ENCODE results near the gene TSPAN18.

GRCh38 chr11:44839458-44840084 lies 112.8 kb downstream of the TSPAN18 start:
- TF ChIP-seq, protein P1, sequence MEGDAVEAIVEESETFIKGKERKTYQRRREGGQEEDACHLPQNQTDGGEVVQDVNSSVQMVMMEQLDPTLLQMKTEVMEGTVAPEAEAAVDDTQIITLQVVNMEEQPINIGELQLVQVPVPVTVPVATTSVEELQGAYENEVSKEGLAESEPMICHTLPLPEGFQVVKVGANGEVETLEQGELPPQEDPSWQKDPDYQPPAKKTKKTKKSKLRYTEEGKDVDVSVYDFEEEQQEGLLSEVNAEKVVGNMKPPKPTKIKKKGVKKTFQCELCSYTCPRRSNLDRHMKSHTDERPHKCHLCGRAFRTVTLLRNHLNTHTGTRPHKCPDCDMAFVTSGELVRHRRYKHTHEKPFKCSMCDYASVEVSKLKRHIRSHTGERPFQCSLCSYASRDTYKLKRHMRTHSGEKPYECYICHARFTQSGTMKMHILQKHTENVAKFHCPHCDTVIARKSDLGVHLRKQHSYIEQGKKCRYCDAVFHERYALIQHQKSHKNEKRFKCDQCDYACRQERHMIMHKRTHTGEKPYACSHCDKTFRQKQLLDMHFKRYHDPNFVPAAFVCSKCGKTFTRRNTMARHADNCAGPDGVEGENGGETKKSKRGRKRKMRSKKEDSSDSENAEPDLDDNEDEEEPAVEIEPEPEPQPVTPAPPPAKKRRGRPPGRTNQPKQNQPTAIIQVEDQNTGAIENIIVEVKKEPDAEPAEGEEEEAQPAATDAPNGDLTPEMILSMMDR (IDR thresholded peaks at IDR 0.05): no peak
- no peak for TF ChIP-seq POLR2A (IDR thresholded peaks at IDR 0.05)
